Epithelial cell of umbilical artery (primary cell): ENCODE measurements around the gene UPP1. TPM values are rescaled to one million over a fixed set of nuclear protein-coding genes. Genes with fewer than 3 reads are reported as not detected.

ENCODE experiments used
- total RNA-seq: library from RNA; depleted of rRNA; stranded (reverse); fragments of >200 nt; gene quantifications from 2 replicates; pipeline ENCODE4 v1.2.3, GENCODE V29; 2014

UPP1 gene
- 18.7 and 21.8 TPM in 2 replicates for total RNA-seq

DNA sequence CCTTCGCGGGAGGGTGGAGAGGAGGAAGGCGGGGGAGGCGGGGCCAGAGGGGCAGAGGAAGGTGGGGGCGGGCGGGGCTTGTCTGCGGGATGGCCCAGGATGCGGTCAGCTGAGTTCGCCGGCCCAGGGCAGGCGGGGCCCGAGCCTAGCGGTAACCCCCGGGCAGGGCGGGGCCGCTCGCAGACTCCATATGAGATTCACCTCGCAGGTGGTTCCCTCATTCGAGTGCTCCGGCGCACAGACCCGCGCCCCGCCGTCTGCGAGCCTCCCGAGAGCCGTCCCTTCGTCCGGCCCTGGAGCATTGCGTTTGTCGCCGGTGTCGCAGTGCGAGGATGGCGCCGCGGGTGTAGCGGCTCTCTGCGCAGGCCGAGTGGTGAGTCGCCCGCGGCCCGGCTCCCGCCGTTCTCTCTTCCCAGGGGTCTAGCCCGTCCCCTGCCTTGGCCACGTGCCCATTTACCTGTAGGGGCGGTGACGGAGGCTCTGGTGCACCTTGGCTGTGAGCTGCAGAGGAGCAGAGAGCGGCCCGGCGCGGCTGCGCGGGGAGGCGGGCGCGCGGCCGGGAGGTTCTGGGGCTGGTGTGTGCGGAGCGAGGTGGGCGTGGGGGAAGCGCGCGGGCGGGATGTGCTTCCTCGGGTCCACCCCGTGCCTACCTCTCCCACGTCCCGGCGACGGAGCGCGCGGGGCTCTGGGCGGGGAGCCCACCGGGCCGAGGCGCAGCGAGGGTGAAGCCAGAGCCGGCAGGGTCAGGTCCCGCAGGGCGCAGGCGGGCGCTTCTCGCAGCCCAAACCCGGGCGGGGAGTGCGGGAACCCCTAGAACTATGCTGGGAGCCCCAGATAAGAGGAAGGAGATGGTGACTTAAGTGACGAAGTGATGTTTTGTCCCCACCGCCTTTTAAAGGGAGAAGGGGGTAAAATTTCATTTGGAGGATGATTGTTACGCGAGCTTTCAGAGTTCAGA is at the start of gene UPP1:
Gene UPP1, plus strand, starts transcription at position 220 of the 958 bp plus-strand sequence. CDS start 5,519 bp downstream, outside the sequence.

Other genes starting within 250 kb of the UPP1 start
- 0.32 and 1.2 TPM in 2 replicates for gene PKD1L1, start 140.8 kb upstream of the UPP1 start, total RNA-seq
- gene HUS1, start 109.7 kb upstream of the UPP1 start, total RNA-seq, result 14.9 and 31.2 TPM in 2 replicates
- gene SUN3, start 60.2 kb upstream of the UPP1 start, total RNA-seq, result not detected in 2 replicates
- under 0.01 TPM in 1 of 2 replicates, not detected in the other for gene C7orf57, start 53.7 kb upstream of the UPP1 start, total RNA-seq
- under 0.01 TPM in 2 replicates for gene ABCA13, start 82.2 kb downstream of the UPP1 start, total RNA-seq